H9 (cell line): Measurements from ENCODE around the gene CRISPLD2. TPM values are rescaled to one million over a fixed set of nuclear protein-coding genes. Genes with fewer than 3 reads are reported as not detected.
A peak's percentile ranks its signal among the peaks of the same experiment; 100 is the strongest.

Experiments used
- DNase-seq: peaks from one replicate; pipeline ENCODE4 v3.0.0-alpha.2; 2017
- H2AFZ ChIP-seq: one replicate; pipeline ENCODE4 v1.6.1; 2013; ENCODE audit warnings: mild to moderate bottlenecking, low read length, control low read depth, moderate library complexity
- H2AK5ac ChIP-seq: 2 replicates; pipeline ENCODE4 v1.6.1; 2013; ENCODE audit warnings: low read length, control low read depth, mixed read lengths; ENCODE audit not compliant: insufficient read length
- H2BK120ac ChIP-seq: one replicate; pipeline ENCODE4 v1.6.1; 2013; ENCODE audit warnings: low read depth, mild to moderate bottlenecking, low read length, control low read depth, inconsistent platforms; ENCODE audit not compliant: poor library complexity, severe bottlenecking
- H2BK12ac ChIP-seq: 2 replicates; pipeline ENCODE4 v1.6.1; 2013; ENCODE audit warnings: low read length, control low read depth, mixed read lengths, low read depth; ENCODE audit not compliant: insufficient read length
- H2BK15ac ChIP-seq: 2 replicates; pipeline ENCODE4 v1.6.1; 2013; ENCODE audit warnings: low read depth, low read length, control low read depth
- H2BK20ac ChIP-seq: one replicate; pipeline ENCODE4 v1.6.1; 2013; ENCODE audit warnings: low read depth, mild to moderate bottlenecking, low read length, control low read depth, inconsistent platforms; ENCODE audit not compliant: poor library complexity, severe bottlenecking
- H2BK5ac ChIP-seq: 2 replicates; pipeline ENCODE4 v1.6.1; 2013; ENCODE audit warnings: low read length, control low read depth, mixed read lengths; ENCODE audit not compliant: insufficient read length
- H3K14ac ChIP-seq: 2 replicates; pipeline ENCODE4 v1.6.1; 2013; ENCODE audit warnings: low read length, control low read depth; ENCODE audit not compliant: insufficient read depth
- H3K18ac ChIP-seq: 2 replicates; pipeline ENCODE4 v1.6.1; 2013; ENCODE audit warnings: low read depth, mild to moderate bottlenecking, mixed read lengths, low read length, control low read depth; ENCODE audit not compliant: insufficient read length
- H3K23ac ChIP-seq: 2 replicates; pipeline ENCODE4 v1.6.1; 2013; ENCODE audit warnings: low read length, control low read depth, mixed read lengths, low read depth; ENCODE audit not compliant: insufficient read length
- H3K23me2 ChIP-seq: 2 replicates; pipeline ENCODE4 v1.6.1; 2013; ENCODE audit warnings: low read depth, mild to moderate bottlenecking, mixed read lengths, low read length, control low read depth; ENCODE audit not compliant: insufficient read length, poor library complexity, severe bottlenecking
- H3K27ac ChIP-seq: 2 replicates; pipeline ENCODE4 v1.5.1; 2013; ENCODE audit warnings: low read length, control low read depth, mixed read lengths, low read depth; ENCODE audit not compliant: insufficient read length
- H3K27me3 ChIP-seq: 2 replicates; pipeline ENCODE4 v1.6.1; 2013; ENCODE audit warnings: low read length, control low read depth, inconsistent platforms; ENCODE audit not compliant: insufficient read depth
- H3K4ac ChIP-seq: 2 replicates; pipeline ENCODE4 v1.6.1; 2013; ENCODE audit warnings: low read depth, mild to moderate bottlenecking, control low read depth, inconsistent platforms, low read length, moderate library complexity
- H3K4me1 ChIP-seq: 2 replicates; pipeline ENCODE4 v1.6.1; 2013; ENCODE audit warnings: low read length, control low read depth, inconsistent platforms; ENCODE audit not compliant: insufficient read depth
- H3K4me2 ChIP-seq: 2 replicates; pipeline ENCODE4 v1.6.1; 2013; ENCODE audit warnings: low read length, control low read depth, mixed read lengths; ENCODE audit not compliant: insufficient read length, insufficient read depth
- H3K56ac ChIP-seq: 2 replicates; pipeline ENCODE4 v1.6.1; 2013; ENCODE audit warnings: low read depth, mild to moderate bottlenecking, mixed read lengths, low read length, control low read depth; ENCODE audit not compliant: insufficient read length
- H3K79me1 ChIP-seq: 2 replicates; pipeline ENCODE4 v1.6.1; 2013; ENCODE audit warnings: low read depth, mild to moderate bottlenecking, moderate library complexity, low read length, control low read depth, inconsistent platforms; ENCODE audit not compliant: insufficient read depth, poor library complexity, severe bottlenecking
- H3K79me2 ChIP-seq: 2 replicates; pipeline ENCODE4 v1.6.1; 2013; ENCODE audit warnings: low read length, control low read depth, inconsistent platforms; ENCODE audit not compliant: insufficient read depth
- H3K9ac ChIP-seq: 2 replicates; pipeline ENCODE4 v1.6.1; 2013; ENCODE audit warnings: low read length, control low read depth, mixed read lengths; ENCODE audit not compliant: insufficient read length; ENCODE audit errors: extremely low read depth
- H3K9me3 ChIP-seq: one replicate; pipeline ENCODE4 v1.6.1; 2013; ENCODE audit warnings: low read depth, low read length, inconsistent platforms; ENCODE audit not compliant: control insufficient read depth
- H3T11ph ChIP-seq: one replicate; pipeline ENCODE4 v1.6.1; 2013; ENCODE audit warnings: mild to moderate bottlenecking, low read length, control low read depth, inconsistent platforms
- H4K20me1 ChIP-seq: one replicate; pipeline ENCODE4 v1.6.1; 2013; ENCODE audit not compliant: control insufficient read depth, insufficient read length, insufficient read depth
- H4K5ac ChIP-seq: 2 replicates; pipeline ENCODE4 v1.6.1; 2013; ENCODE audit warnings: low read depth, mild to moderate bottlenecking, mixed read lengths, low read length, control low read depth; ENCODE audit not compliant: insufficient read length
- H4K8ac ChIP-seq: replicated peaks from 2 replicates; pipeline ENCODE4 v1.6.1; 2013; ENCODE audit warnings: low read length, control low read depth, mixed read lengths, low read depth; ENCODE audit not compliant: insufficient read length
- H4K91ac ChIP-seq: 2 replicates; pipeline ENCODE4 v1.6.1; 2013; ENCODE audit warnings: low read depth, mild to moderate bottlenecking, moderate library complexity, mixed read lengths, low read length, control low read depth; ENCODE audit not compliant: insufficient read length
- H3K27ac Mint-ChIP-seq, 3 experiments: 2 replicates in 2 of 3; 3 replicates in 1 of 3; pipeline ENCODE4 v1.8.0; 2020 to 2021; ENCODE audit warnings: mixed read lengths in 3 of 3, mild to moderate bottlenecking in 1 of 3, moderate library complexity in 1 of 3
- H3K27me3 Mint-ChIP-seq: 2 replicates; pipeline ENCODE4 v1.8.0; 2021; ENCODE audit warnings: low read depth, mild to moderate bottlenecking, moderate library complexity, mixed read lengths
- H3K36me3 Mint-ChIP-seq, 3 experiments: 2 replicates in 2 of 3; 3 replicates in 1 of 3; pipeline ENCODE4 v1.8.0; 2020 to 2021; ENCODE audit warnings: low read depth in 3 of 3, mixed read lengths in 3 of 3; ENCODE audit not compliant: insufficient read depth in 1 of 3
- H3K4me1 Mint-ChIP-seq, 2 experiments: 2 replicates each; pipeline ENCODE4 v1.8.0; 2020; ENCODE audit warnings: mixed read lengths in 2 of 2
- H3K4me3 Mint-ChIP-seq, 2 experiments: 2 replicates in 1 of 2; 3 replicates in 1 of 2; pipeline ENCODE4 v1.8.0; 2020 to 2021; ENCODE audit warnings: mild to moderate bottlenecking in 2 of 2, mixed read lengths in 2 of 2, moderate library complexity in 1 of 2
- H3K9me3 Mint-ChIP-seq, 2 experiments: 2 replicates in 1 of 2; 3 replicates in 1 of 2; pipeline ENCODE4 v1.8.0; 2020; ENCODE audit warnings: mild to moderate bottlenecking in 2 of 2, mixed read lengths in 2 of 2, moderate library complexity in 1 of 2
- CTCF ChIP-seq: fragments of 200-600 bp; sonication (generic); conservative IDR thresholded peaks from 3 replicates; pipeline ENCODE4 v1.8.0; 2021; ENCODE audit warnings: antibody characterized with exemption, mild to moderate bottlenecking
- WGBS: extraction: QIAGEN DNeasy Blood & Tissue Kit; methylation state at CpG from one replicate; pipeline ENCODE4 v1.1.7; 2013; ENCODE audit warnings: missing lambda C conversion rate, low lambda C conversion rate, mixed read lengths; ENCODE audit not compliant: insufficient read length; ENCODE audit errors: extremely low coverage; 5-methylcytosine and 5-hydroxymethylcytosine counted together
- total RNA-seq: library from RNA; stranded (reverse); gene quantifications from 2 replicates; pipeline ENCODE4 v1.2.1, GENCODE V29; 2021

The CRISPLD2 gene
- total RNA-seq, 1 experiment from 2014 or later, result 2.3 TPM

GRCh38 chr16:84820305-84820684 lies 510 bp downstream of the CRISPLD2 start:
- no peak overlapping the region for H3K14ac ChIP-seq
- no peak overlapping the region for H4K91ac ChIP-seq
- H4K20me1 ChIP-seq, result no peaks in the 10 kb centered on the region
- H3K36me3 Mint-ChIP-seq, result no peaks in the 10 kb centered on the region
- no peak overlapping the region for H3K4ac ChIP-seq
- WGBS, result no CpG with 5 or more reads among the region's 8 CpGs
- no peak overlapping the region for H2AK5ac ChIP-seq
- no peaks in the 10 kb centered on the region for H3K23me2 ChIP-seq
- H2BK20ac ChIP-seq, result no peak overlapping the region
- no peaks in the 10 kb centered on the region for H3K9me3 ChIP-seq
- no peak overlapping the region for H3K23ac ChIP-seq
- DNase-seq, result no peak
- H2BK15ac ChIP-seq, result no peak overlapping the region
- H2BK12ac ChIP-seq, result no peak overlapping the region
- H3K27me3 Mint-ChIP-seq, result peaks cover 79% of the 10 kb centered on the region
- no peak overlapping the region for H2AFZ ChIP-seq
- peak overlapping the region; percentile 46 for H3K4me2 ChIP-seq
- H3K4me1 ChIP-seq, result no peaks in the 10 kb centered on the region; the same call in 1 of the 2 replicates
- no peak overlapping the region for H2BK5ac ChIP-seq
- no peak overlapping the region for H4K8ac ChIP-seq
- peaks cover 13% of the 10 kb centered on the region in 2 experiments for H3K4me1 Mint-ChIP-seq
- H3K79me1 ChIP-seq, result no peaks in the 10 kb centered on the region
- no peaks in the 10 kb centered on the region; a peak in 2 of 5 replicates for H3K9me3 Mint-ChIP-seq
- H3K4me3 Mint-ChIP-seq, result peak overlapping the region; percentile 59 to 86
- H3K9ac ChIP-seq, result no peak overlapping the region
- no peak overlapping the region for H3K56ac ChIP-seq
- H3K27ac ChIP-seq, result no peak overlapping the region
- no peak overlapping the region for H4K5ac ChIP-seq
- H3K27ac Mint-ChIP-seq, result no peak overlapping the region
- peaks cover 14% of the 10 kb centered on the region; the same call in 1 of the 2 replicates for H3K27me3 ChIP-seq
- no peak overlapping the region for H3K18ac ChIP-seq
- H3T11ph ChIP-seq, result no peak overlapping the region
- no peaks in the 10 kb centered on the region for H3K79me2 ChIP-seq
- H2BK120ac ChIP-seq, result no peak overlapping the region
- no peak for TF ChIP-seq CTCF
